ENCODE data around the gene GTF2F1.
"Not testable (repeated sequence)": the region's sequence is repeated elsewhere in the genome, so short reads cannot be mapped to it uniquely, and the experiment has no call there.

Gene GTF2F1

DNA sequence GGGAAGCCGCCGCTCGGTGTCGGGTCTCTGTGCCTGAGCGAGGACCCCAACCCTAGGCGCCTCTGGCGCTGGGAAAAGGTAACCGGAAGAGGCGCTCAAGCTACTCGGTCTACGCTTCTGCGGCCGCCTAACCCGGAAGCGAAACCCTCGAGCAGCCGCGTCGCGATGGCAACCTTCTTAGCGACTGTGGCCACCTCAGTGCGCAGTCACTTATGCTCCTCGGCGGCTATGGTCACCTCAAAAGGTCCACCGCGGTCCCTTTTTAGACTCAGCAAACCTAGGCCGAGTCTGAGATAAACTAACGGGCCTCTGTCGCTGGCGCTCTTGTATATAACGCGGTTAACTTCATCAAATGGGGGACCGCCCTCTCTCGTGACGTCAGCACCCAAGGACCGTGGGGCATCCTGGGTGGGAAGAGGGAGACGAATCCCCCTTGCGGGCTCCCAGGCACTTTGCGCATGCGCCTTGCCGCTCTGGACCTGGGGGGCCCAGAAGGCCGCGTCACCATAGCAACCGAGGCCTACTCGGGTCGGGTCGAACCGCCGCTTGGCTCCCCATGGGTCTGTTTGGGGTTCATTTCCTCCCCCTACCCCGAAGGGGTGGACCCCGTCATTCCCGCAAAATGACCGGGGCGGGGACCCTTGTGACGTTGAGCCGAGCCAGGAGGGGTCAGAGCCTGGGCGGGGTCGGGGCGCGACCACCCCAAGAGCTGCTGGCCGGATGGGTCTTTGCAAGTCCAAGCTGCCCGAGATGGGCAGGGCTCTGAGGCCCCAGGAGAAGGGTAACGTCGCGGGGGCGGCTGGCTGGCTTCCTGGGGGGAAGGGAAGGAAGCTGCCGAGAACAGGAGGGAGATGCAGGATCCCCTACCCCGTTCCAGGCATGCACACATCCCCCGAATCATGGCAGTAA lies at the start of gene GTF2F1:
TSS of gene GTF2F1 (minus strand) at position 91 of the 909 bp plus-strand sequence. CDS start 169 bp downstream, outside the sequence.
- peak; percentile 89 for DNase-seq (ENCODE audit: low spot score)

- DNase-seq (ENCODE audit: low spot score) = no peak
Measured at GRCh38 chr19:6442087-6442688, 49.2 kb upstream of the GTF2F1 start.

DNA sequence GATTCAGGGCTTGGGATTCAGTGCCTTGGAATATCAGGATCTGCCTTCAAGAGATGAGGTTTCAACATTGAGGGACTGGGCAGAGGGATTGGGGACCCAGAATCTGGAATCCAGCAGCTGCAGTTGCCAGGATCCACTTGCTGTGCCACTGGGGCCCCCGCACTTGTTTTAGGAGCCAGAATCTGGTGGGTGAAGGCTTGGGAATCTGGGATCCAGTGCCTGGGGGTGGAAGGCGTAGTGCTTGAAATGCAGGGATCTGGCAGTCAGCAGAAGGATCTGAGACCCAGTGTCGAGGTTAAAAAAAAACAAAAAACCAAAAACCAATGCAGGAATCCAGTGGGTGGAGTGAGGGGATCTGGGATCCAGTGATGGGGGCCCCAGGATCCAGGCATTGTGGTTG lies 47.9 kb upstream of the GTF2F1 start:
- no peak for DNase-seq (ENCODE audit: low spot score)

- DNase-seq (ENCODE audit: low spot score) = no peak
Measured at GRCh38 chr19:6439743-6440142, 46.8 kb upstream of the GTF2F1 start.

DNA sequence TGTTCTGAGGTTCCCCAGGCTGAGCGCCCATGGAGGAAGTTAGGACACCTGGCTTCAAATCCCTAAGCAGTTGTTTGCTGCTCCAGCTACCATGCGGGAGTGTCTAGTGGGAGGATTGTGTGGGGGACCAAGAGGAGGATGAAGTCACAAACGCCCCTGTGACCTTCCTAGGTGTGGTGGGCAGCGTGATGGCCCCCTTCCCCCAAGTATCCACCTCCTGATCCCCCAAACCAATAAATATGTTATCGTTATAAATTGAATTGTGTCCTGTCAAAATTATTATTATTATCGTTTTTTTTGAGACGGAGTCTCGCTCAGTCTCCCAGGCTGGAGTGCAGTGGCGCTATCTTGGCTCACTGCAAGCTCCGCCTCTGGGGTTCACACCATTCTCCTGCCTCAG lies 40.7 kb upstream of the GTF2F1 start, which contains the start of gene SLC25A41:
TSS of gene SLC25A41 (minus strand) at position 101 of the 400 bp plus-strand sequence. CDS start at position 31, 70 bp downstream.
- no peak for DNase-seq (ENCODE audit: low spot score)

DNA sequence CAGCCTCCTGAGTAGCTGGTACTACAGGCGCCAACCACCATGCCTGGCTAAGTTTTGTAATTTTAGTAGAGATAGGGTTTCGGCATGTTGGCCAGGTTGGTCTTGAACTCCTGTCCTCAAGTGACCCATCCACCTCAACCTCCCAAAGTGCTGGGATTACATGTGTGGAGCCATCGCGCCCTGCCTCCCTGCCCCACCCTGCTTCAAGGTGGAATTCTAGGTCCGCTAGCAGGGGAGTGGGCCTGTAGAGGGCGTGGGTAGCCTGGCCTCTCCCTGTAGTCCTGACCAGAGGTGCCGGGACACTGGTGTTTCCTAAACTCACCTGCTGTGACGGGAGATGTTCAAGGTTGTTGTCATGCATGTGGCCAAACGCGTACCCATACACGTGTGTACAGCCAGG lies 40.2 kb upstream of the GTF2F1 start:
- DNase-seq (ENCODE audit: low spot score) = no peak

GRCh38 chr19:6431891-6432290 lies 38.9 kb upstream of the GTF2F1 start:
- DNase-seq (ENCODE audit: low spot score) = no peak

DNA sequence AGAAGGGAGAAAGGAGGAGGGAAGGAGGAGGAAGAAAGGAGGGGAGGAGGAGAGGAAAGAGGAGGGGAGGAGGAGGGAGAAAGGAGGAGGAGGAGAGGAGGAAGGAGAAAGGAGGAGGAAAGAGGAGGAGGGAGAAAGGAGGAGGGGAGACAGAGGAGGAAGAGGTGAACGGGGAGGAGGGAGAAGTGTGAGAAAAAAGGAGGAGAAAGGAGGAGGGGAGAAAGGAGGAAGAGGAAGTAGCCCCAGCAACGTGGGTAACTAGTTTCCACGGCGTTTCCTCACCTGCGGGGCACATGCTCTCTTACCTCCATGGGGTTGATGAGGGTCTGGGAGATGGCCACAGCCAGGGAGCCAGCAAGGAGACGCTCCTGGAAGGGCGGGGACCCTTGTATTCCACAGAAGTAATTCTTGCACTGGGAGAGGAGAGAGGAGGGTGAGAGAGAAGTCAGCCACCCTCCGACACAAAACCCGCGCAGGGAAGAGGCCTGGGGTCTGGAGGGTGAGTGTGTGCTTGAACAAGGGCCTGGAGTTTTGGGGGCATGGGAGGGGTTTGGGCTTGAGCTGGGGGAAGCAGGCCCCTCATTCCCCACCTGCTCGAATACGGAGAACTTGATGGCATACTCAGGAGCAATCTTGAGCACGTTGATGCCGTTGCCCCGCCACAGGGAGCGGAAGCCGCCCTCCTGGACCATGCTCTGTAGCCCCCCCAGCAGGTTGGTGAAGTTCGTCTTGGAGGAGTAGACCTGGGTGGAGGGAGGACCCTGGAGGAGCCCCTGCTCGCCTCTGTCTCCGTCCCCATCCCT lies 36.7 kb upstream of the GTF2F1 start:
- no peak for DNase-seq (ENCODE audit: low spot score)

GRCh38 chr19:6428692-6429418 lies 35.9 kb upstream of the GTF2F1 start:
- DNase-seq (ENCODE audit: low spot score) = not testable (repeated sequence)

GRCh38 chr19:6427131-6427530 lies 34.2 kb upstream of the GTF2F1 start:
- DNase-seq (ENCODE audit: low spot score) = no peak

DNA sequence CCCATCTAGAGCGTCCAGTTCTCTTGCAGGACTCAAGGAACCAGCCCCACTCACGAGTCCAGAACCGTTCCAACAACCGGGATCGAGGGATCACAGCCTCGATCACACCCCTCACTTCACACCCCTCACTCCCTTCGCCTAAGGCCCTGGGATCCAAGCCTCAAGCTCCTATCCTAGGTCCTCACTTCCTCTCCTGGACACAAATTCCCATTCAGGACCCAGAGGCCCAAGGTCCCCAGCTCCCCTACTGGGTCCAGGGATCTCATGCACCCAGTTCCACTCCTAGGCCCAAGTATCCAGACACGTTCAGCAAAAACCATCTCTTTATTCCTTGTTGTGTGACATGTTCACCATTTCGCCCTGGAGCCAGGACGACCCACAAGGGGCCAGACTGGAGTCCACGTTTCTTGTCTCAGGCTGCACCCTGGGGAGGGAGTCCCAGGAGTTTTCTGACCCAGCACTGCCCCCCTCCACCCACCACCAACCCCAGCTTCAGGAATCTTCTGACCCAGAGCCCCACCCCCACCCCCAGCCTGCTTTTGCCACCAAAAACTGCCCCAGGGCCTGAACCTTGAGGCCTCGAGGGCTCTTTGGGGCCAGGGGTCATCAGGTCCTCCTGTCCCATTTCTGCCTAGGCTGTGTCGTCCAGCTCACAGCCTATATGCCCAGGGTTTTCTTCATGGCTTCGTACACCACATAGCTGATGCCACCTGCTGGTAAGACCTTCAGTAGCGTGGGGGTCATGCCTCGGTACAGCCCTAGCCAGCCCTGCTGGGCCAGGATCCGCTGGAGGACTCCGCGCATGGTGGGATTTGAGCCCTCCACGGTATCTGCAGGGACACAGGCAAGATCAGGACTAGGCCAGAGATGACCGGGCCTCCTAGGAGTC lies 33.0 kb upstream of the GTF2F1 start:
- DNase-seq (ENCODE audit: low spot score) = peak; percentile 6

- DNase-seq (ENCODE audit: low spot score) = peak; percentile 99
Measured at GRCh38 chr19:6424939-6425731, 32.2 kb upstream of the GTF2F1 start.

GRCh38 chr19:6424195-6424938 lies 31.4 kb upstream of the GTF2F1 start, which contains the start of gene KHSRP:
Gene KHSRP, minus strand, starts transcription at chr19:6424811. Its CDS starts 110 bp downstream, at chr19:6424701.
- DNase-seq (ENCODE audit: low spot score) = peak; percentile 32

GRCh38 chr19:6423499-6424194 lies 30.7 kb upstream of the GTF2F1 start:
- peak; percentile 15 for DNase-seq (ENCODE audit: low spot score)

GRCh38 chr19:6421075-6422014 lies 28.4 kb upstream of the GTF2F1 start:
- DNase-seq (ENCODE audit: low spot score) = no peak

DNA sequence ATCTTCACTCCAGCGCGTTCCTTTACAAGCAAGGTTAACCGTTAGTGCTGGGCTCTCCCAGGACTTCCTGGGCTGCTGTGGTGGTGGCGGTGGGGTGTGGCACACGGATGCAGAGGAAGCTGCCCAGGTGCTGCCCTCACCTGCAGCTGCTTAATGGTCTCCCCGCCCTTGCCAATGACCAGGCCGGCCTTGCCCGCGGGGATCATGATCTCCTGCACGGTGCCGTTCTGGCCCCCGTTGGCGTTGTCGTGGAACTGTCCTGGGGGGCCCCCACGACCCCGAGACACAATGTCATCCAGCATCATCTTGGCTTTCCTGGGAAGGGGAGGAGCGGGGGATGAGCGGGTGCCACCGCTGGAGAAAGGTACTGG lies 25.6 kb upstream of the GTF2F1 start:
- DNase-seq (ENCODE audit: low spot score) = no peak
